Tibial nerve (tissue), 4 donors: ENCODE measurements around the gene KLHL35. TPM values are rescaled to one million over a fixed set of nuclear protein-coding genes. Genes with fewer than 3 reads are reported as not detected.

Experiments
- DNase-seq, 2 donors: peaks; one replicate each; pipeline ENCODE4 v3.0.0-alpha.2; 2019; ENCODE audit warnings: low spot score in 2 of 2
- H3K27ac ChIP-seq, 4 donors: fragments of 200-600 bp; sonication (generic) in 3 of 4; one replicate each; pipeline ENCODE4 v1.5.1; 2017 to 2019; ENCODE audit warnings: mild to moderate bottlenecking in 1 of 4
- H3K27me3 ChIP-seq, 2 donors: fragments of 200-600 bp; sonication (generic) in 1 of 2; one replicate each; pipeline versions ENCODE4 v1.5.1 to v1.6.0; 2017 to 2019
- H3K36me3 ChIP-seq, 3 donors: fragments of 200-600 bp; sonication (generic); one replicate each; pipeline ENCODE4 v1.5.1; 2018 to 2019
- H3K4me1 ChIP-seq, 4 donors: fragments of 200-600 bp; sonication (generic) in 3 of 4; one replicate each; pipeline ENCODE4 v1.5.1; 2017 to 2019
- H3K4me3 ChIP-seq, 4 donors: fragments of 200-600 bp; sonication (generic) in 3 of 4; one replicate each; pipeline ENCODE4 v1.5.1; 2017 to 2019; ENCODE audit warnings: mild to moderate bottlenecking in 1 of 4, moderate library complexity in 1 of 4
- H3K9me3 ChIP-seq, 4 donors: fragments of 200-600 bp; sonication (generic) in 3 of 4; one replicate each; pipeline ENCODE4 v1.5.1; 2017 to 2019
- CTCF ChIP-seq, 5 experiments: fragments of 200-600 bp in 3 of 5; fragments of 450-650 bp in 2 of 5; sonication (generic) in 3 of 5; IDR thresholded peaks; one replicate each; pipeline ENCODE4 v1.5.1; 2016 to 2019; ENCODE audit warnings: antibody characterized with exemption in 5 of 5, mild to moderate bottlenecking in 3 of 5, moderate library complexity in 2 of 5
- EP300 ChIP-seq, 2 donors: sonication (generic); formaldehyde crosslinking; IDR thresholded peaks; one replicate each; pipeline ENCODE4 v1.6.1; 2017; ENCODE audit warnings: antibody characterized with exemption in 2 of 2, mild to moderate bottlenecking in 1 of 2
- POLR2A ChIP-seq, 2 donors: fragments of 450-650 bp; IDR thresholded peaks; one replicate each; pipeline ENCODE4 v1.6.1; 2017; ENCODE audit warnings: antibody characterized with exemption in 2 of 2, mild to moderate bottlenecking in 2 of 2, moderate library complexity in 2 of 2
- WGBS, 2 donors: methylation state at CpG; one replicate each; pipeline ENCODE4 v1.1.5; 2018; 5-methylcytosine and 5-hydroxymethylcytosine counted together
- small RNA-seq: library from RNA; depleted of rRNA; stranded (forward); fragments of <200 nt; gene quantifications from one replicate; pipeline ENCODE3, GENCODE V24; 2016
- total RNA-seq, 4 donors: library from RNA; depleted of rRNA; stranded (reverse); fragments of >200 nt; gene quantifications; one replicate each; pipeline ENCODE4 v1.1.0, GENCODE V29; 2016

Gene KLHL35
- total RNA-seq, 4 donors from 2014 or later, result 3.0 to 11.1 (median 6.6) TPM

GRCh38 chr11:75375626-75376025 is 57.4 kb downstream of the KLHL35 start:
- TF ChIP-seq EP300 (IDR thresholded peaks at IDR 0.05) (no peak), POLR2A (IDR thresholded peaks at IDR 0.05) (no peak), CTCF (IDR thresholded peaks at IDR 0.05) (no peak)
- Histone ChIP-seq H3K9me3 (no peaks in the 10 kb centered on the region), H3K27me3 (no peaks in the 10 kb centered on the region), H3K27ac (no peak overlapping the region), H3K36me3 (no peaks in the 10 kb centered on the region), H3K4me1 (peaks cover 0 to 17% (median 0%) of the 10 kb centered on the region in 4 donors), H3K4me3 (no peak overlapping the region)
- DNase-seq, result no peak
- 88 to 91% methylated on average over 8 of the region's 8 CpGs for WGBS, 2 donors

GRCh38 chr11:75374646-75375045 is 58.4 kb downstream of the KLHL35 start:
- no peak overlapping the region for H3K4me3 ChIP-seq
- H3K36me3 ChIP-seq, result no peaks in the 10 kb centered on the region
- TF ChIP-seq EP300 (IDR thresholded peaks at IDR 0.05), result no peak
- TF ChIP-seq POLR2A (IDR thresholded peaks at IDR 0.05), result no peak
- TF ChIP-seq CTCF (IDR thresholded peaks at IDR 0.05), result no peak
- 91% methylated on average over 4 of the region's 4 CpGs for WGBS, 2 donors
- no peaks in the 10 kb centered on the region for H3K27me3 ChIP-seq
- DNase-seq, result no peak
- peaks cover 0 to 2% (median 0%) of the 10 kb centered on the region in 4 donors for H3K9me3 ChIP-seq
- H3K4me1 ChIP-seq, result peaks cover 0 to 17% (median 0%) of the 10 kb centered on the region in 4 donors
- H3K27ac ChIP-seq, result no peak overlapping the region

GRCh38 chr11:75373201-75373600 is 59.8 kb downstream of the KLHL35 start:
- H3K27ac ChIP-seq, result no peak overlapping the region
- peaks cover 0 to 14% (median 0%) of the 10 kb centered on the region in 4 donors for H3K9me3 ChIP-seq
- no peak for TF ChIP-seq CTCF (IDR thresholded peaks at IDR 0.05)
- TF ChIP-seq EP300 (IDR thresholded peaks at IDR 0.05), result no peak
- no peak for TF ChIP-seq POLR2A (IDR thresholded peaks at IDR 0.05)
- no peaks in the 10 kb centered on the region for H3K36me3 ChIP-seq
- H3K27me3 ChIP-seq, result no peaks in the 10 kb centered on the region
- 89 to 92% methylated on average over 8 of the region's 8 CpGs for WGBS, 2 donors
- peaks cover 0 to 17% (median 0%) of the 10 kb centered on the region in 4 donors for H3K4me1 ChIP-seq
- DNase-seq, result no peak
- H3K4me3 ChIP-seq, result no peak overlapping the region

Small RNA genes within 50 kb of the gene (small RNA-seq; reads per million reads assigned to genes)
- gene SNORD15A (not detected), gene SNORD15B (47.8 reads per million, percentile 94 among the genes with 10 or more reads in this experiment)

Other genes starting within 250 kb of the KLHL35 start
- 1 to 10 TPM in 3 of 4 donors, not detected in 1; 1.0 to 1.5 (median 1.1) TPM for gene TPBGL, start 192.4 kb downstream of the KLHL35 start, total RNA-seq
- gene ARRB1, start 81.5 kb downstream of the KLHL35 start, total RNA-seq, result 10 to 100 TPM; 38.2 to 68.1 (median 45.8) TPM
- gene RPS3, start 33.7 kb downstream of the KLHL35 start, total RNA-seq, result 1,000 to 10,000 TPM; 1,012 to 1,395 (median 1,115) TPM
- gene GDPD5, start 92.7 kb upstream of the KLHL35 start, total RNA-seq, result 100 to 1,000 TPM in 2 of 4 donors, 10 to 100 TPM in 2; 92.2 to 122 (median 101) TPM
- gene SERPINH1, start 129.1 kb upstream of the KLHL35 start, total RNA-seq, result 100 to 1,000 TPM; 151 to 358 (median 184) TPM
- 10 to 100 TPM; 10.4 to 16.3 (median 11.7) TPM for gene MAP6, start 235.8 kb upstream of the KLHL35 start, total RNA-seq